UCSD-AML1 (cell line): Measurements from ENCODE around the gene C2orf15.
"Not testable (repeated sequence)": the region's sequence is repeated elsewhere in the genome, so short reads cannot be mapped to it uniquely, and the experiment has no call there.

Experiments
- DNase-seq: peaks from one replicate; lab custom pipeline; 2025; ENCODE audit not compliant: unreplicated experiment; lab: John Stamatoyannopoulos, UW

The C2orf15 gene, protein sequence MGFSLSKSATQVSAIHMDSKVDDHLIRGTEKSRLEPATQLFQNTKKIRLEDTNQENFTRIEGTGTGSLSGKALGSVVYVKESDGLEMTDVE

DNA sequence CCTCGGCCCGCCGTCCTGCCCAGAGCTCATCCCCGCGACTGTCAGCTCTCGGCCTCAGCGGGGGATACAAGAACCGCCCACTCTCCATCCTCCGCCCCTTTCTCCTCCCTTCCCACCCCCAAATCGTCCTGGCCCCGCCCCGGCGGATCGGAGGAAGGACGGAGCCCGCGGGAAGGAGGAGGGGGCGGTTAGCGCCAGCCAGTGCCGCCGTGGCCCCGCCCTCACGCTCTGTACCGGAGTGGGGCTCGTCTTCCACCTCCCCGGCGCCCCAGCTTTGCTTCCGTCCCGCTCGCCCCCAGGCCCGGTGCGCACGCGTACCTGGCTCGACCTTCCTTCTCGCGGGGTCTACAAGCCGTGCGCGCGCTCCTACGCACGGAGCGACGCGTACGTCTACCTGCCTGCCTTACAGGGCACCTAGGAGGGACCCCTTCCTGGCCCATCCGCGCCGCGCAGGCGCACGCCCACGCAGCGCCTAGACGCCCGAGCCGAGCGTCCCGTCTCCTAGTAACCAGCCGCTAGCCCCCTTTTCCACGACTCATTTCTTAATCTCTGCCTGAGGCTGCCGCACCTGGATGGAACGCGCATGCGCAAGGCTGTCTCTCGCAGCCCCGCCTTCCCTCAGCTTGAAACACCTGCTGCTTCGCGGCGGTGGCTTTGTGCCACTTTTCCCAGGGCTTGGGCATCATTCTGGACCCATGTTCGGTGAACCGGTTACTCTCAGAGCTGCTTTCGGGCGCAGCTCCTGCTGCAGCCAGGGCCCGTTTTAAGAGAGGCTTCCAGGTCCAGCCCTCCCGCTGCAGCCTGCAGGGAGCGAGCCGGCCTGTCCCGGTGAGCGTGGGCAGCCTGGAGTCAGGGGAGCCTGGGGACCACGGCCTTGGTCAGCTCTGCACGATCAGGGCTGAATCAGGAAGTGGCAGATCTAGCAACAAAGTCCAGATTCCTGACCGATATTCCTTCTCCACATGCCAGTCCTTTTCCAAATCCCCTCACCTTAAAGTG is at the start of gene C2orf15:
TSS of gene C2orf15 (plus strand) at position 598 of the 999 bp plus-strand sequence. CDS start 8,852 bp downstream, outside the sequence.
- peak; percentile 87 for DNase-seq

DNA sequence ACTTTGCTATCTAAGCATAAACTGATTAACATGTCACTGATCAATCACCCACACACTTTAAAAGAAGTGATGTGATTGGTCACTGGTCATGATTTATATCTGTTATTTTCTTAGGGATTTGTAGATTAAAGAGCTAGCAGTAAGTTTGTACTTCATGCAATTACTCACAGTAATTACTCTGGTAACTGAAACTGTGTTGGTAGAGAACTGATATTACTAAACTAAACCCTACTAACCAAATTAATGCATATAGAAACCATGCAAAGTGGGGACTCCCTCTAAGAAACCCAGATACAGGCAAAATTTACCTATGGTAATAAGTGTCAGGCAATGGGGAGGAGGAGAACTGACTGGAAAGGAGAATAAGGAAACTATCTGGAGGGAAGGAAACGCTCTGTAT is 44.8 kb upstream of the C2orf15 start:
- DNase-seq, result no peak

DNA sequence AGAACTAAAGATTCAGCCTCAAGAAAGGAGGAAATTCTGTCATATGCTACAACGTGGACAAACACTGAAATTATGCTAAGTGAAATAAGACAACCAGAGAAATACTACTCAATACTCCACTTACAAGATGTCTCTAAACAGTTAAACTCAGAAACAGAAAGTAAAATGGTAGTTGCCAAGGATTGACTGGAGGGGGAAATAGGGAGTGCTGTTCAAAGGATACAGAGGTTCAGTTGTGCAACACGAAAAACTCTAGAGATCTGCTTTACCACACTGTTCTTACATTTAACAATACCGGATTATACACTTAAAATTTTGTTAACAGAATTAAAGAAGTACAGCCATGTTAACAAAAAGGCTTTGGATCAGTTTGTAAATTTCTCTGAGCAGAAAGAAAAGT is 39.8 kb upstream of the C2orf15 start:
- no peak for DNase-seq

DNA sequence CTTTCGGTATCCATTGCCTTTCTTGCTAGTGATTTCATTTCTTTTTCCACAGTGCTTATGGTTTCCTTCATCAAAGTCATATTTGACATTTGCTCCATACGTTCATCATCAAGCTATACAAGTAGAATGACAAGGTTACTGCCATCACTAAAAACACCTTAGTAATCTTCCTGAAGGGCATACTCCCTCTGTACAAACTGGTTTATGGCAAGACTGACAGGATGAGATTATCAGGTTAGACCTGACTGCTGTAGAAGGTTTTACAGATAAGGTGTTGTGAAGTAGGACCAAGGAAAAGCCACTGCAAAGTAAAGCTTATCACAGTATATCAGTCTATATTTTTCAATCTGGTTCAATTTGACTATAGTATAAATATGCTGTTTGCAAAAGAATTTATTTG is 37.5 kb upstream of the C2orf15 start:
- DNase-seq, result no peak

DNA sequence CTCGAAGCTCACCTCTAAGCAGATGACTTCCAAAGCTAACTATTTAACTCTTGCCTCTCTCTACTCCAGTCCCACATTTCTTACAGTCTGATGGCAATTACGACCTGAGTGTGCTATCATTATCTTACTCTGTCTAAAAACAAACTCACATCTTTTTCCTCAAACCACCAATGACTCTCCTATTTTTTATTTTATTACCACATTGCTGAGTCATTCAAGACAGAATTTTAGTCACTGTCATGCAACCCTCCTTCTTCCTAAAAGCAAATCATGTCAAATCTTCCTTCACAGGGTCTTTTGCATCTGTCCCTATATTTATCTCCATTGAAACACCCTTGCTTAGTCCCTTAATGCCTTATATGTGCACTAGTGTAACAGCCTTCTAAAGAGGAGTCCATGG is 34.6 kb upstream of the C2orf15 start:
- no peak for DNase-seq

DNA sequence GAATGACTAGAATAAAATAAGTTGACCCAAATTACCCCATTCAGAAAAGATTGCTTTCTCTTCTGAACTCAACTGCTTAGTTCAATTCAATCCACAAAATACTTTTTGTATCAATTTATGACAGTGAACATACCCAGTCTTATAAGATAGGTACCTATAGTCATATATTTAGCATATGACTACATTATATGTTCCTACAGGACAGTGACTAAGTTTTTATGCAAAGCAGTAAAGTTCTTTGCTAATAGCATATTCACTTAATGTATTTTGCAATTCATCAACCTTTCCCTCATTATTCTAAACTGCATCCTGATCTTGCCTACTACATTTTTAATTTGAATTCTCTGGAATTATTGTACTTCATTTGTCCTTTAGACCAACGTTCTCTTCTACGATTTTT is 30.3 kb upstream of the C2orf15 start:
- DNase-seq, result no peak

DNA sequence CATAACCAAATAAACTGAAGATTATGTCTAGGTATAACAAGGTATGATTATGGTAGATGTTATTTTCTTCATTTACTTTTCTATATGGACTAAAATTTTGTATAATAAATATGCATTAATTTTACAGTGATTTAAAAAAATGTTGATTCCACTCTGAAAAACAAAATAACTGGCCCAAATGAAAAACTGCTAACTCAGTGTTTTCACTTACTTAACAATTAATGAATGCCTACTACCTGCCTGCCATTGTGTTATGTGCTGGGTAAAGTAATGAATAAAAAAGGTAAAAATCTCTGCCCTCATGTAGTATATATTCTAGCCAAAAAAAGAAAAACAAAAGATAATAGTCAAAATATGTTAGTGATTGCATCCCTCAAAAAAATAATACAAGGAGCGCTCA is 29.6 kb upstream of the C2orf15 start:
- no peak for DNase-seq

DNA sequence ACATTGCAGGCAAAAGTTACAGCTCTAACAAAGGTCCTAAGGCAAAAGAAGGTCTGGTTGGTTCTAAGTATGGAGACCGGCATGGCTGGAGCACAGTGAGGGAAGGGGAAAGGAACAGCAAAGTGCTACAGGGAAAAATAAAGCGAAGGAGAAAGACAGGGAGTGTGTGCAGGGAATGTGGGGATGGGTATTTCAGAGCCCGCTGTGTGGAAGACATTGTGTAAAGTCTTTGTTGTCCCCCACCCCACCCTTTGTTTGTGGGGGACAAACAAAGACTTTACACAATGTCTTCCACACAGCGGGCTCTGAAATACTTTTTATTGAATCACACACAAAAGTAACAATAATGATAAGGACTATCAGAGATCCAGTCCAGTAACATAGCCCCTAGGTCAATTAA is 28.9 kb upstream of the C2orf15 start:
- no peak for DNase-seq

DNA sequence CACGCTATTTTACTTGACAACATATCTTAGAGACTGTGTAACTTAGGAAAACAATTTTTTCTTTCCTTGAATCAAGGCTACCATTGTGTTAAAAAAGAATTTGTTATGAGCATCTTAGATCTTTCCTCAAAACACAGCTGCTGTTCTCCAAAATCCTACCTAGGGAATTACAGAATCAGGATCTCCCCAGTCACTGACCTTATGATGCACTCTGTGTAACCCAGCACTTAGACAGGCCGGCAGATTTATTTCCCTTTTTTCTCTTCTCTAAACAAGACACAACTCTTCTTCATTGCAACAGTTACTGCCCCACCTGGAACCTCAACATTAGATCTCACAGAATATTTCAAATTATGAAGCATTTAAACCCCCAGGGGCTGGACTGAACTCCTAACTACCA is 13.5 kb upstream of the C2orf15 start:
- DNase-seq, result no peak

DNA sequence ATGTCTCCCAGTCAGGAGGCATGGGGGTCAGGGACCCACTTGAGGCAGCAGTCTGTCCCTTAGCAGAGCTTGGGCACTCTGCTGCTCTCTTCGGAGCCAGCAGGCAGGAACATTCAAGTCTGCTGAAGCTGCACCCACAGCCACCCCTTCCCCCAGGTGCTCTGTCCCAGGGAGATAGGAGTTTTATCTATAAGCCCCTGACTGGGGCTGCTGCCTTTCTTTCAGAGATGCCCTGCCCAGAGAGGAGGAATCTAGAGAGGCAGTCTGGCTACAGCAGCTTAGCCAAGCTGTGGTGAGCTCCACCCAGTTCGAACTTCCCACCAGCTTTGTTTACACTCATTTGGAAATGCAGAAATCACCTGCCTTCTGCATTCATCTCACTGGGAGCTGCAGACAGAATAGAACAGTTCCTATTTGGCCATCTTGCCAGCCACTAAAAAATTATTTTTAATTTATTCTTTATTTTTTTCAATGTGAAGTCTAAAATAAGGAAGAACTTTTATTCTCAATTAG is 6.4 kb upstream of the C2orf15 start:
- not testable (repeated sequence) for DNase-seq

DNA sequence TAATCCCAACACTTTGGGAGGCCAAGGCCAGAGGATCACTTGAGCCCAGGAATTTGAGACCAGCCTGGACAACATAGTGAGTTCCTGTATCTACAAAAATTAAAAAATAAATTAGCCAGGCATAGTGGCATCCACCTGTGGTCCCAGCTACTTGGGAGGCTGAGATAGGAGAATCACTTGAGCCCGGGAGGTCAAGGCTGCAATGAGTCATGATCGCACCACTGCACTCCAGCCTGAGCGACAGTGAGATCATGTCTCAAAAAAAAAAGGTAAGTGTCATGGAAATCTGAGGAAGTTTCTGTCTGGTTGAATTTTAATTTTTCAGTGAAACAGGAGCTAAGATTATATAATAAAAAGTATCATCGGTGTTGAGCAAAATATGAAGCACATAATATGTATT is 2.5 kb upstream of the C2orf15 start:
- no peak for DNase-seq

DNA sequence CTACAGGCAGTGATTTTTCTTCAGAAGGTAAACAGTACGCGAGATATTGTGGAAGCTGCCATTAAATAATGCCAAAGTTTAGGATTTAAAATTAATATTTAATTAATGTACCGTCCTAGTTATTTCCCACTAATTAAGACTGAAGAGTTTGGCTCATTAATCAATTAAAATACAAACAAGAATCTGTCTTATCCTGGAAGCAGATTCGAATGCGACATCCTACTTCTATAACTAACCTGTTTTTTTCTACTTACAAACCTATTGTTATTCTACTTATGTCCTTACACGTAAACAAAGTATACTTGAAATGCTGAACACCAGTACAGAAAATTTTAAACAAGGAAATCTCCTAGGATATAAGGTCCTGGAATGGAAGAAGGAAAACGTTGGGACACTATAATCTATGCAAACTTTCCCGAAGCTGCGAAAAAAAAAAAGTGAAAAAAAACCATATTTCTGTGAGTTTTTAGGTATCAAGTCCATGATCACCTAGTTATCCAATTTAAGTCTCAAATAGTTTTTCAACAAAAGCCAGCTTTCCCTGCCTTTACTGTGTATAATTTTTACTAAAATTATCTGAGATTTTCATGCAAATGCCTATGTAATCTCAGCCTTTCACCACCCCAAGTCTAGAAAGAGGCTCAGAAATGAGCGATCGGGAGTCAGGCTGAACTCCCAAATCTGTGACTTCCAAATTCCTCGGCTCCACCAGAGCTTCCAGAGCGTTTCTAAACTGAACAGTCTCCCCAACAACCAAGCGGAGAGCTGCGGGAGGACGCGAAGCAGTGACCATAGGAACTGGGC is 1.2 kb upstream of the C2orf15 start:
- no peak for DNase-seq

DNA sequence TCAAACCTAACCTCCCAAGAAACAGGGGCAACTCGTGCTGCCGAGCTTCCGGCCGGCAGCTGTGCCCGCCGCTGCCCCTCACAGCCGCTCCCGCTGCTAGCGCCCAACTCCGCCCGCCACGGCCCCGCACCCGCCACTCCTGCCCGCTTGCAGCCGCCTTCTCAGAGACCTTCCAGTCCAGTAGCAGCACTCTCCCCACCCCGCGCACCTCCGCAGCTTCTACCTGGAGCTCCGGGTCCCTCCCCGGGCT is 722 bp upstream of the C2orf15 start:
- DNase-seq, result no peak

DNA sequence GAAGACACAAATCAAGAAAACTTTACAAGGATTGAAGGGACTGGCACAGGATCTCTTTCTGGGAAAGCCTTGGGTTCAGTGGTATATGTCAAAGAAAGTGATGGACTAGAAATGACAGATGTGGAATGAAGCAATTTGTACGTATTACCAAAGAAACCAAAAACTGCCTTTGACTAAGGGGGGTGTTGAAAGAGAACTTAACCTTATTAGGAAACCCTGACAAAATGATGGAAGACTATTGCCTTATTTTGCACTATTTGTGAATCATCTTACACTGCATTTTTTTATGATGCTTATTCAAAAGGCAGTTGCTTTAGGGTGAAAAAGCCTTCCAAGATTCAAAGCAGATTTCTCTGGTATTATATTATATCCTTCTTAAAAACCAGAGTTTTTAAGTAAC is 9.2 kb downstream of the C2orf15 start:
- no peak for DNase-seq

DNA sequence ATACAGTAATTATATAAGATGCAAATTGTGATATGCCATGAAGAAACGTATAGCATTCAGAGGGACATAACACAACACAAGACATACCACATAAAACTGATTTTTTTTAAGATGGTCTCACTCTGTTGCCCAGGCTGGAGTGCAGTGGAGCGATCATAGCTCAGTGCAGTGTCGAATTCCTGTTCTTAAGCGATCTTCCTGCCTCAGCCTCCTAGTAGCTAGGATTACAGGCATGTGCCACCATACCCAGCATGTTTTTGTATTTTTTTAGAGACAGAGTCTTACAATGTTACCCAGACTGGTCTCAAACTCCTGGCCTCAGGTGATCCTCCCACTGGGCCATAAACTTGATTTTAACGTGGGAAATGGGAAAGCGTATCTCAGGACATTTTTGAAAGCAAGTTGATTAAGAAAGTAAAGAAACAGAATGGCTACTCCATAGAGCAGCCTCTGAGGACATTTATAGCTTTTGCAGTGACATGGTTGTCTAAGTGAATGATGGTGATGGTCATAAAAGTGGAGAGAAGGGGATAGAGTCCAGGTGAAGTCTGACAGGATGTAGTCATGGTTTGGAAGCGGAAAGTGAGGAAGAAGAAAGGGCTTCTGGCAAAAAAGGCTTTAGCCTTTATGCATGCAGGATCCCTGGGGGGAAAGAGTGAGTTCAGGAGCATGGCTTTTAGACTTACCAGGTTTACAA is 10.8 kb downstream of the C2orf15 start:
- no peak for DNase-seq

DNA sequence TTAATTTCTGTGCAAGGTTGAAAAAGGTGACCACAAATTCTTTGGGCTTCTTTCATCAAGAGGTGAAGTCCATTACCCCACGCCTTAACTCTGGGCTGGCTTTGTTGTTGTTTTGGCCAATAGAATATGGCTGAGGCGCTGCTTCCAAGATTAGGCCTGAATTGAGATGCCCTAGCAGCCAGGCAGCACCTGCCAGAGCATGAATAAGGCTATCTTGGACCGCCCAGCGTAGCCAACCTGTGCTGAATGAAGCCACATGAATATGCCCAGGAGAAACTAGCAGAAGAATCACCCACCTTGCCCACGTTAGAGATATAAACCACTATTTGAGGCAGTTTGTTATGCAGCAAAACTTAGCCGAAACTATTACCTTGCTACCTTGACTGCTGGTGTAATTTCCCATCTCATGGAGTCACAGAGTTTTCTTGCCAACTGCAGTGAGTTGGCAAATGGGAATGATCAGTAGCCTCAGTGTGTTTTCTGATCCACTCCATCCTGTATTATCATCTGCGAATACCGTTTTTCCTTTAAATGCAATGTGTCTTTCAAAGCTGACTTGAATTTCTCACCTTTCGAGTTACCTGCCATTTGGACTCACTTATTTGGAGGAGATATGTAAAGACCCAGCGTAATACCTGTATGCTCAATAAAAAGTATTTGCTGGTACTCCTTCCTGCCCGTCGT is 12.6 kb downstream of the C2orf15 start:
- no peak for DNase-seq

DNA sequence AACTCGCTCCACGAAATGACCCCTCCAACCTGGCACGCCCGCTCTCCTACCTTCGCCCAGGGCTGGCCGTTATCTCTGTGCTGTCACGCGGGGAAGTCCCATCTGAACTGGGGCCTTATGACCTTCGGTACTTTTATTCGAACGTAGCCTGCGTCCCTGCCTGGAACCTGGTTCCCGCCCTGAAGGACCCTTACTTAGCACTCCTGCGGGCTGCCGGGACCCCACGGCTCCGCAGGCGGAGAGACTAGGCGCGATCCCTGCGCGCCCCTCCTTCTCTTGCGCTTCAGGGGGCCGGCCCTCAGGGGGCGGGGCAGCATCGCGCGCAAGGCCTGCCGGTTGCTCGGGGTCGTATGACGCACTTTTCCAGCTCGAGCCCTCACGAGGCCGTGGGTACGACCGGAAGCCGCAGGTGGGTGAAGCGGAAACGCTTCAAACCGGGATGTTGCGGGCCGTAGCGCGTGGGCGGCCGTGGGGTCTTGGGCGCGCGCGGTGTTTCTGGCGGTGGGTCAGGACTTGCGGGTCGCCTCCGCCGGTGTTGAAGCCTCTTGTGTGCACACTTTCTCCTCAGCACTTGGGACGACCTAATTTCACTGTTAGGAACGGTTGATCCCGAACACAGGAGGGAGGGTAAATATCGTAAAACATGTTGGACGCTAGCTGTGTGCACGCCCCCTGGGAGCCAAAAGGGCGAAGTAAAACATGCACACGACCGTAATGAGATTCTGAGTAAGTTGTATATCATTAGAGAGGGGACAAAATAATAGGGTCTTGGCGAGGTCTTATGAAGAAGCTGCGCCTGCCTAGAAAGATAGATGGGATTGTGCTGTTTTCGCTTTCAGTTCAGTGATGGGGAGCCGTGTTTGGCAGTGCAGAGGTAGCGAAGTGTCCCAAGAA is 13.4 kb downstream of the C2orf15 start, which contains the start of the genes LIPT1 and TSGA10:
TSS of gene LIPT1 (plus strand) at position 325 of the 894 bp plus-strand sequence. CDS start 6,991 bp downstream, outside the sequence.
TSS of gene TSGA10 (minus strand) at position 300 of the 894 bp plus-strand sequence. CDS start 45,503 bp downstream, outside the sequence.
- DNase-seq, result peak; percentile 89

DNA sequence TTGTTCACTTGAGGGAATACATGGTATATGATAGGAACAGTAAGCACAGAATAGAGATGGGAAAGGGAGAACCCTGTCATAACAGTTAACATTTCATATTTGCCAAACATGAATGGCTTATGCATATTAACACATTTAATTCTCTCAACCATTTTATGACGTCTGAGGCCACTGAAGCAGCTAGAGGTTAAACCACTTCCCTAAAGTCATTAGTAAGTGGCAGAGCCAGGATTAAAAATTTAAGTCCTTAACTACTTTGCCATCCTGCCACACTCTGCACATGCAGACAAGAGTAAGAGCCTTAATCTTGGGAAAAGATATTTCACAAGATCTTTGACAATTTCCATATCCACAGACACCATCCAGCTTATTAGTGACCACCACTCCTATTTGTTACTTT is 15.4 kb downstream of the C2orf15 start:
- no peak for DNase-seq

DNA sequence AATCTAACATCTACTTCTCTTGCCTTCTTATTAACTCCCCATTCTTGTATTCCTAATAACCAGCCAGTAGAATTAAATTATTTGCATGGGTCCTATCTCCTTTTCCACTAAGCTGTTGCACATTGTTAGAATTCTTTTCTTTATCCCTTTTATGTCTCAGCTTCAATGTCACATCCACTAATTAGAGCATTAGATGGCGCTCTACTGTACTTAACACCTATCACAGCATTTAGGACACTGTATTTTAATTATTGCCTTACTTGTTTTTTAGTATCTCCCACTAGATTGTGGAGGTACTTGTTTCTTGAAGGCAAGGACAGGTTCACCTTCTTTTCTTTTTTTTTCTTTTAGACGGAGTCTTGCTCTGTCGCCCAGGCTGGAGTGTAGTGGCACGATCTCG is 17.1 kb downstream of the C2orf15 start:
- DNase-seq, result no peak
